ENCODE data around the gene ANKRD24.

GRCh38 chr19:4234142-4234861, 51.8 kb downstream of the ANKRD24 start:
- no peak for TF ChIP-seq CTCF (conservative IDR thresholded peaks at IDR 0.05 in 1 of 2, IDR thresholded peaks at IDR 0.05 in 1 of 2; ENCODE audit: extremely low read depth in 1 of 2, insufficient read depth in 1 of 2, low read depth in 1 of 2, low read length in 2 of 2)
- no peak for TF ChIP-seq EZH2 (IDR thresholded peaks at IDR 0.05; ENCODE audit: borderline replicate concordance, low read length)
